ENCODE data around the gene CCSAP. TPM values are rescaled to one million over a fixed set of nuclear protein-coding genes. Genes with fewer than 3 reads are reported as not detected.

Gene CCSAP
- total RNA-seq, 1 experiment from 2014 or later = 8.6 TPM

- Mint-ChIP-seq H3K27me3 (ENCODE audit: low read depth) (no peaks in the 10 kb centered on the region), H3K4me3 (no peak overlapping the region), H3K36me3 (no peaks in the 10 kb centered on the region), H3K27ac (no peak overlapping the region), H3K4me1 (peaks cover 19% of the 10 kb centered on the region), H3K9me3 (no peaks in the 10 kb centered on the region)
- TF ChIP-seq ZNF416 (CRISPR knock-in tag; IDR thresholded peaks at IDR 0.05) (no peak), KAT7 (CRISPR knock-in tag; IDR thresholded peaks at IDR 0.05; ENCODE audit: borderline replicate concordance) (no peak), JUN (CRISPR knock-in tag; IDR thresholded peaks at IDR 0.05) (no peak), PRDM15 (CRISPR knock-in tag; IDR thresholded peaks at IDR 0.05) (no peak), TCF7 (CRISPR knock-in tag; IDR thresholded peaks at IDR 0.05; ENCODE audit: low read depth) (no peak), ZMAT4 (CRISPR knock-in tag; IDR thresholded peaks at IDR 0.05) (no peak), TP53 (CRISPR knock-in tag; IDR thresholded peaks at IDR 0.05) (no peak), MAX (CRISPR knock-in tag; IDR thresholded peaks at IDR 0.05) (no peak), ATF1 (CRISPR knock-in tag; IDR thresholded peaks at IDR 0.05) (no peak), FOXJ3 (CRISPR knock-in tag; IDR thresholded peaks at IDR 0.05; ENCODE audit: borderline replicate concordance) (no peak), RORB (CRISPR knock-in tag; IDR thresholded peaks at IDR 0.05) (no peak), USF2 (CRISPR knock-in tag; IDR thresholded peaks at IDR 0.05) (no peak), MYBL2 (CRISPR knock-in tag; IDR thresholded peaks at IDR 0.05) (no peak), TEAD1 (CRISPR knock-in tag; IDR thresholded peaks at IDR 0.05) (no peak), SMAD3 (CRISPR knock-in tag; IDR thresholded peaks at IDR 0.05; ENCODE audit: borderline replicate concordance) (no peak), ZBTB43 (CRISPR knock-in tag; IDR thresholded peaks at IDR 0.05) (no peak)
- DNase-seq (ENCODE audit: low spot score) (no peak), ATAC-seq (no peak)
- ChIA-PET CTCF (interaction anchor here (1.6 kb wide), 1 partner anchor 204 kb away, joined by 4 read pairs; no protein-coding TSS in a partner anchor), POLR2A (no interaction called here)
Measured at GRCh38 chr1:229278120-229278741, 64.6 kb downstream of the CCSAP start.

- no peak overlapping the region for H3K27ac Mint-ChIP-seq
- DNase-seq (ENCODE audit: low spot score) (no peak), ATAC-seq (no peak)
- H3K4me3 Mint-ChIP-seq = no peak overlapping the region
- H3K4me1 Mint-ChIP-seq = peaks cover 35% of the 10 kb centered on the region
- TF ChIP-seq ZNF317 (CRISPR knock-in tag; IDR thresholded peaks at IDR 0.05; ENCODE audit: borderline replicate concordance, low read depth) (no peak), KAT7 (CRISPR knock-in tag; IDR thresholded peaks at IDR 0.05; ENCODE audit: borderline replicate concordance) (no peak), SP1 (CRISPR knock-in tag; conservative IDR thresholded peaks at IDR 0.05) (no peak), ZSCAN18 (CRISPR knock-in tag; IDR thresholded peaks at IDR 0.05) (no peak), ZNF263 (CRISPR knock-in tag; IDR thresholded peaks at IDR 0.05; ENCODE audit: low read depth) (no peak), SMAD4 (CRISPR knock-in tag; IDR thresholded peaks at IDR 0.05) (no peak), ZNF232 (CRISPR knock-in tag; IDR thresholded peaks at IDR 0.05) (no peak), NR1H2 (CRISPR knock-in tag; IDR thresholded peaks at IDR 0.05) (no peak), FOXP1 (CRISPR knock-in tag; IDR thresholded peaks at IDR 0.05; ENCODE audit: borderline replicate concordance) (no peak), IRF1 (CRISPR knock-in tag; IDR thresholded peaks at IDR 0.05) (no peak), MYBL2 (CRISPR knock-in tag; IDR thresholded peaks at IDR 0.05) (no peak), NR3C1 (CRISPR knock-in tag; conservative IDR thresholded peaks at IDR 0.05; ENCODE audit: low read depth) (no peak), CBFB (CRISPR knock-in tag; IDR thresholded peaks at IDR 0.05; ENCODE audit: low read depth) (no peak), SMAD3 (CRISPR knock-in tag; IDR thresholded peaks at IDR 0.05; ENCODE audit: borderline replicate concordance) (no peak), FOXJ3 (CRISPR knock-in tag; IDR thresholded peaks at IDR 0.05; ENCODE audit: borderline replicate concordance) (no peak), GTF2I (CRISPR knock-in tag; conservative IDR thresholded peaks at IDR 0.05) (no peak)
- H3K36me3 Mint-ChIP-seq = no peaks in the 10 kb centered on the region
- H3K9me3 Mint-ChIP-seq = no peaks in the 10 kb centered on the region
- H3K27me3 Mint-ChIP-seq (ENCODE audit: low read depth) = peaks cover 11% of the 10 kb centered on the region
- ChIA-PET CTCF (interaction anchor here (0.7 kb wide), 1 partner anchor 30 kb away, joined by 3 read pairs; no protein-coding TSS in a partner anchor), POLR2A (no interaction called here)
Measured at GRCh38 chr1:229275005-229275404, 67.8 kb downstream of the CCSAP start.
